Measurements from ENCODE around the gene OSMR. TPM values are rescaled to one million over a fixed set of nuclear protein-coding genes. Genes with fewer than 3 reads are reported as not detected.

Gene OSMR
- total RNA-seq, 1 donor from 2014 or later = not detected

- no peak for DNase-seq
- no peaks in the 10 kb centered on the region for H3K4me1 Mint-ChIP-seq (ENCODE audit: low read depth, unreplicated experiment)
- no peak overlapping the region for H3K4me3 Mint-ChIP-seq (ENCODE audit: unreplicated experiment)
Observed at GRCh38 chr5:38921174-38921573, 75.4 kb downstream of the OSMR start.

DNA sequence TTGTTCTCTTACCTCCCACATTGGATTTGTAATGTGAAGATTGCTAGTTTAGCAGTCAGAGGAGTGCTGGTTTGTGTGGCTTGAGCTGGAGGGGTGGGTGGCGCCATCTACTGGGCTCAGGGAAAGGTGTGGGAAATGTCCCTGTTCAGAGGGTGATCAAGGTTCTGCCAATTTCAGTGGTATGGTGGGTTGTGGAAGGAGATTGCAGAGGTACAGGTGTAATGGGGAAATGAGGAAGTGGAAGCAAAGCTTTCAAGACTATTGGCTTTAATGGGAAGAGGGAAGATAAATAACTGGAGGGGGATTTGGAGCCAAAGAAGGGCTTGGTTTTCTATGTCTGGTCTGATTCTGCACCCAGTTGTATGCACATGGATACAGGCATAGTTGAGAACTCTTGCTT lies 76.4 kb downstream of the OSMR start:
- Mint-ChIP-seq H3K36me3 (ENCODE audit: unreplicated experiment) (no peaks in the 10 kb centered on the region), H3K27ac (ENCODE audit: unreplicated experiment) (no peak overlapping the region), H3K27me3 (ENCODE audit: unreplicated experiment) (no peaks in the 10 kb centered on the region), H3K4me1 (ENCODE audit: low read depth, unreplicated experiment) (no peaks in the 10 kb centered on the region), H3K4me3 (ENCODE audit: unreplicated experiment) (no peak overlapping the region), H3K9me3 (ENCODE audit: unreplicated experiment) (no peaks in the 10 kb centered on the region)
- peak; percentile 72 for TF ChIP-seq CTCF (IDR thresholded peaks at IDR 0.05; ENCODE audit: partially characterized antibody, unreplicated experiment)
- peak; percentile 71 for DNase-seq

More at GRCh38 chr5:38921174-38921573, 75.4 kb downstream of the OSMR start:
- Mint-ChIP-seq H3K36me3 (ENCODE audit: unreplicated experiment) (no peaks in the 10 kb centered on the region), H3K27me3 (ENCODE audit: unreplicated experiment) (no peaks in the 10 kb centered on the region), H3K9me3 (ENCODE audit: unreplicated experiment) (peaks cover 3% of the 10 kb centered on the region), H3K27ac (ENCODE audit: unreplicated experiment) (no peak overlapping the region)
- TF ChIP-seq CTCF (IDR thresholded peaks at IDR 0.05; ENCODE audit: partially characterized antibody, unreplicated experiment) = no peak

GRCh38 chr5:38923661-38924451 lies 78.0 kb downstream of the OSMR start:
- no peaks in the 10 kb centered on the region for H3K4me1 Mint-ChIP-seq (ENCODE audit: low read depth, unreplicated experiment)
- no peak overlapping the region for H3K4me3 Mint-ChIP-seq (ENCODE audit: unreplicated experiment)
- no peak for TF ChIP-seq CTCF (IDR thresholded peaks at IDR 0.05; ENCODE audit: partially characterized antibody, unreplicated experiment)
- no peaks in the 10 kb centered on the region for H3K27me3 Mint-ChIP-seq (ENCODE audit: unreplicated experiment)
- no peaks in the 10 kb centered on the region for H3K9me3 Mint-ChIP-seq (ENCODE audit: unreplicated experiment)
- DNase-seq = no peak
- no peak overlapping the region for H3K27ac Mint-ChIP-seq (ENCODE audit: unreplicated experiment)
- H3K36me3 Mint-ChIP-seq (ENCODE audit: unreplicated experiment) = no peaks in the 10 kb centered on the region

- Mint-ChIP-seq H3K27me3 (ENCODE audit: unreplicated experiment) (no peaks in the 10 kb centered on the region), H3K27ac (ENCODE audit: unreplicated experiment) (no peak overlapping the region), H3K4me1 (ENCODE audit: low read depth, unreplicated experiment) (no peaks in the 10 kb centered on the region), H3K36me3 (ENCODE audit: unreplicated experiment) (no peaks in the 10 kb centered on the region), H3K9me3 (ENCODE audit: unreplicated experiment) (no peaks in the 10 kb centered on the region), H3K4me3 (ENCODE audit: unreplicated experiment) (no peak overlapping the region)
- TF ChIP-seq CTCF (IDR thresholded peaks at IDR 0.05; ENCODE audit: partially characterized antibody, unreplicated experiment) = no peak
- DNase-seq = no peak
Observed at GRCh38 chr5:38925154-38925925, 79.5 kb downstream of the OSMR start.

- no peak for DNase-seq
- Mint-ChIP-seq H3K4me3 (ENCODE audit: unreplicated experiment) (no peak overlapping the region), H3K36me3 (ENCODE audit: unreplicated experiment) (no peaks in the 10 kb centered on the region), H3K27ac (ENCODE audit: unreplicated experiment) (no peak overlapping the region), H3K9me3 (ENCODE audit: unreplicated experiment) (no peaks in the 10 kb centered on the region), H3K4me1 (ENCODE audit: low read depth, unreplicated experiment) (no peaks in the 10 kb centered on the region), H3K27me3 (ENCODE audit: unreplicated experiment) (no peaks in the 10 kb centered on the region)
- TF ChIP-seq CTCF (IDR thresholded peaks at IDR 0.05; ENCODE audit: partially characterized antibody, unreplicated experiment) = no peak
Observed at GRCh38 chr5:38926121-38926520, 80.3 kb downstream of the OSMR start.

Measured in glutamatergic neuron (in vitro differentiated cells).